Brain microvascular endothelial cell (primary cell): ENCODE results near the gene CENPS.

Experiments used
- DNase-seq: peaks from one replicate; pipeline ENCODE4 v3.0.0-alpha.2; 2020
- H3K27ac ChIP-seq: fragments of 250-450 bp; sonication (Bioruptor Pico); 2 replicates; pipeline ENCODE4 v1.5.1; 2020; ENCODE audit warnings: mild to moderate bottlenecking, moderate library complexity
- H3K27me3 ChIP-seq: fragments of 250-450 bp; sonication (Bioruptor Pico); replicated peaks from 2 replicates; pipeline ENCODE4 v1.5.1; 2020; ENCODE audit warnings: mild to moderate bottlenecking
- H3K36me3 ChIP-seq: fragments of 250-450 bp; sonication (Bioruptor Pico); replicated peaks from 2 replicates; pipeline ENCODE4 v1.5.1; 2020; ENCODE audit warnings: mild to moderate bottlenecking
- H3K4me3 ChIP-seq: 2 replicates; pipeline ENCODE4 v1.5.1; 2011; ENCODE audit warnings: low read depth, mild to moderate bottlenecking, control low read depth, low read length, moderate library complexity
- in situ Hi-C: cut with HindIII; loops from 2 replicates; pipeline ENCODE4 v1.10.0; 2017; ENCODE audit warnings: low sequenced_read_pairs, low pct_ligation_motif_present
- TF ChIP-seq, protein P1 (sequence below): IDR thresholded peaks from 2 replicates; pipeline ENCODE4 v1.5.1; 2011; ENCODE audit warnings: low read depth, mild to moderate bottlenecking, moderate library complexity, low read length, control low read depth, inconsistent platforms; ENCODE audit errors: missing control alignments

CENPS gene

GRCh38 chr1:10479296-10479695 lies 49.1 kb downstream of the CENPS start:
- TF ChIP-seq, protein P1, sequence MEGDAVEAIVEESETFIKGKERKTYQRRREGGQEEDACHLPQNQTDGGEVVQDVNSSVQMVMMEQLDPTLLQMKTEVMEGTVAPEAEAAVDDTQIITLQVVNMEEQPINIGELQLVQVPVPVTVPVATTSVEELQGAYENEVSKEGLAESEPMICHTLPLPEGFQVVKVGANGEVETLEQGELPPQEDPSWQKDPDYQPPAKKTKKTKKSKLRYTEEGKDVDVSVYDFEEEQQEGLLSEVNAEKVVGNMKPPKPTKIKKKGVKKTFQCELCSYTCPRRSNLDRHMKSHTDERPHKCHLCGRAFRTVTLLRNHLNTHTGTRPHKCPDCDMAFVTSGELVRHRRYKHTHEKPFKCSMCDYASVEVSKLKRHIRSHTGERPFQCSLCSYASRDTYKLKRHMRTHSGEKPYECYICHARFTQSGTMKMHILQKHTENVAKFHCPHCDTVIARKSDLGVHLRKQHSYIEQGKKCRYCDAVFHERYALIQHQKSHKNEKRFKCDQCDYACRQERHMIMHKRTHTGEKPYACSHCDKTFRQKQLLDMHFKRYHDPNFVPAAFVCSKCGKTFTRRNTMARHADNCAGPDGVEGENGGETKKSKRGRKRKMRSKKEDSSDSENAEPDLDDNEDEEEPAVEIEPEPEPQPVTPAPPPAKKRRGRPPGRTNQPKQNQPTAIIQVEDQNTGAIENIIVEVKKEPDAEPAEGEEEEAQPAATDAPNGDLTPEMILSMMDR, result no peak
- H3K4me3 ChIP-seq, result no peak overlapping the region

DNA sequence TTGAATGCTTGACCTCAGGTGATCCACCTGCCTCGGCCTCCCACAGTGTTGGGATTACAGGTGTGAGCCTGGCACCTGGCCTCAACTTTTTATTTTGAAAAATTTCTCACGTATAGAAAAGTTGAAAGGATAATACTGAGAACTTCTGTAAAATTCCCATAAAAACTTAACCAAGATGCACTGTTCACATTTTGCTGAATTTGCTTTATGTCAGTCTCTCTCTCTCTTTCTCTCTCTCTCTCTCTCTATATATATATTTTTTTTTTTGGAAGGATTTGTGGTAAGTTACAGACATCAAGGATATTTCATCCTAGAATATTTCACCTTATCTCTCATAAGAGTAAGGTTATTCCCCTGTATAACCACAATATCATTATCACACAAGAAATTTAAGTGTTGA lies 50.4 kb downstream of the CENPS start:
- Histone ChIP-seq H3K36me3 (no peaks in the 10 kb centered on the region), H3K27ac (no peak overlapping the region), H3K4me3 (no peak overlapping the region), H3K27me3 (no peaks in the 10 kb centered on the region)
- no peak for DNase-seq
- in situ Hi-C loops, result no loop called here
- TF ChIP-seq, protein P1, result no peak

More at GRCh38 chr1:10479296-10479695, 49.1 kb downstream of the CENPS start:
- H3K36me3 ChIP-seq, result no peaks in the 10 kb centered on the region
- no peak overlapping the region for H3K27ac ChIP-seq
- H3K27me3 ChIP-seq, result no peaks in the 10 kb centered on the region
- in situ Hi-C loops, result no loop called here
- DNase-seq, result no peak

DNA sequence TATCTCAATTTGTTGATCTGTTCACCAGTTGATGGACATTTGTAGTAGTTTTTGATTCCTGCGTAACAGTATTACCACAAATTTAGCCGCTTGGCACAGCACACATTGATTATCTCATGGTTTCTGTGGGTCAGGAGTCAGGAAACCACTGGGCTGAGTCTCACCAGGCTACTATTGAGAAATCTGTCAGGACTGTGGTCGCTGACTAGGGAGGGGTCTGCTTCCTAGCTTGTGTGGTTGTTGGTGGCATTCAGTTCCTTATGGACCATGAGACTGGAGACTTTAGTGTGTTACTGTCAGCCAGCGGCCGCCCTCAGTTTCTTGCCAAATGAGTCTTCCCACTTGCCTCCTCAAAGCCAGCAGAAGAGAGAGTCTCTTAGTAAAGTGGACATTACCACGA lies 54.3 kb downstream of the CENPS start:
- no peak for DNase-seq
- in situ Hi-C loops, result no loop called here

DNA sequence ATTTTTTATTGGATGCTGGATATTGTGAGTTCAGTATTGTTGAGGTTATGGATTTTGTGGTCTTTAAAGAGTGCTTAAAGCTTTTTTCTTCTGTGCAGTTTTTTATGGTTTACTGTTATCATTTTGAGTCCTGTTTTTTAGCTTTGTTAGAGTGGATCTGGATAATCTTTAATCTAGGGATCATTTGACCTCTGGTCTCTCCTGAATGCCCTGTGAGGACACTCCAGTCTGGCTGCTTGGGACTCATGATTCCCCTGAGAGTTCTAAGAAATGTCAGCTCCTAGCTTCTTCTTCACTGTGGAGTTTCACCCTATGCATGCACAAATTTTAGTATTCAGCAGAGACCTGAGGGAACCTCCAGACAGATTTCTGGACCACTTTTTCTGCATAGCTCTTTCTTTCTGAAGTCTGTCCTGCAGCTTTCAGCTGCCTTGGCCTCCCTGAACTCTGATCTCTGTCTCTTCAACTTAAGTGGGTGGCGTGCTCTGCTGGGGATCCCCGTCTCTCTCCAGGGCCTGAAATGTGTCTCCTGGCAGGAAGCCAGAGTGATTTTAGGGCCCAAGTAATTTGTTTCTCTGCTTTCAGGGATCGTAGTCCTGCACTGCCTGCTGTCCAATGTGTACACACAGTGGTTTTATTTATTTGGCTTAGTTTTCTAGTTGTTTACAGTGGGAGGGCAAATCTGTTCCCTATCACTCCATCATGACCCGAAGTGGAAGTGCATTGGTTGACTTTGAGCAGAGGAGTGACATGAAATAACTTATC lies 59.2 kb downstream of the CENPS start:
- Histone ChIP-seq H3K4me3 (no peak overlapping the region), H3K36me3 (no peaks in the 10 kb centered on the region), H3K27ac (no peak overlapping the region), H3K27me3 (no peaks in the 10 kb centered on the region)
- TF ChIP-seq, protein P1, result no peak
- DNase-seq, result no peak
- in situ Hi-C loops, result no loop called here

More for the DNA sequence above, 54.3 kb downstream of the CENPS start:
- no peak overlapping the region for H3K4me3 ChIP-seq
- no peak overlapping the region for H3K27ac ChIP-seq
- TF ChIP-seq, protein P1, result no peak
- H3K36me3 ChIP-seq, result no peaks in the 10 kb centered on the region
- H3K27me3 ChIP-seq, result no peaks in the 10 kb centered on the region

- TF ChIP-seq, protein P1, result no peak
- no peak overlapping the region for H3K4me3 ChIP-seq
- in situ Hi-C loops, result no loop called here
- H3K27ac ChIP-seq, result no peak overlapping the region
- H3K36me3 ChIP-seq, result peaks cover 2% of the 10 kb centered on the region
- no peak for DNase-seq
- H3K27me3 ChIP-seq, result no peaks in the 10 kb centered on the region
Observed at GRCh38 chr1:10490286-10490970, 60.2 kb downstream of the CENPS start.
